ENCODE data around the gene SSBP3. TPM values are rescaled to one million over a fixed set of nuclear protein-coding genes. Genes with fewer than 3 reads are reported as not detected.

SSBP3 gene
- total RNA-seq, 1 experiment from 2014 or later: 115 TPM

DNA sequence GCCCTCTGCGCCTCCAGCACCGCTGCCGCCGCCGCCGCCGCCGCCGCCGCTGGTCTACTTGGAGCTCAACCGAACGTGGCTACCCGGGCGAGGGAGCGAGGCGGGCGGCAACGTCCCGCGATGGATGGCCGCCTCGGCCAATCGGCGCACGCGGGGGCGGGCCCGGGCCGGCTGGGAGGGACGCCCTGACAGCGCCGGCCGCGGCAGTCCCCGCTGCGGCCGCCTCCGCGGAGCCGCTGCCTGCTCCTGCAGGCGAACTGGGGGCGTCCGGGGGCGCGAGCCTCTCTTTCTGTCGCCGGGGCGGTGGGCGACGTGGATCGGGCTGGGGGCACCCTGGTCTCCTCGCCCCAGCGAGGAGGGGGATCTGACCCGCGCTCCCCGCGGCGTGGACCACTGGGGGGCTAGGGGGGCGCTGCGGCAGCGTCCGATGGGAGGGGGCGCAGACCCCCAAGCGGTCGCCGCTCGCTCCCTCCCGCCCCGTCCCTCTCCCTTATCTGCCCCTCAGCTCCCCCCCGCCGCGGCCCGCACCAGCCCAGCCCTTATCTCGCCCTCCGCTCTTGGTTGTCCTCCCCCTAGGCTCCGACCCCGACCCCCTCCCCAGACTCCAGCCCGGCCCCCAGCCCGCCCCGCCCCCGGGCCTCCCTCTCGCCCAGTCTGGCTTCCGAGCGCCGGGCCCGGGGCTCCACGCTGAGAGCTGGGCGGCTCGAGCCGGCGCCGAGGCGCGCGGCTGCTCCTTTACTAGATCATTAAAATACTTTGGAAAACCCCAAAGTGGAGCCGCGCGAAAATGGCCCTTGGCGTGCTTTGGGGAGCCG lies at the start of gene SSBP3 (continued):
- TF ChIP-seq, protein P1, sequence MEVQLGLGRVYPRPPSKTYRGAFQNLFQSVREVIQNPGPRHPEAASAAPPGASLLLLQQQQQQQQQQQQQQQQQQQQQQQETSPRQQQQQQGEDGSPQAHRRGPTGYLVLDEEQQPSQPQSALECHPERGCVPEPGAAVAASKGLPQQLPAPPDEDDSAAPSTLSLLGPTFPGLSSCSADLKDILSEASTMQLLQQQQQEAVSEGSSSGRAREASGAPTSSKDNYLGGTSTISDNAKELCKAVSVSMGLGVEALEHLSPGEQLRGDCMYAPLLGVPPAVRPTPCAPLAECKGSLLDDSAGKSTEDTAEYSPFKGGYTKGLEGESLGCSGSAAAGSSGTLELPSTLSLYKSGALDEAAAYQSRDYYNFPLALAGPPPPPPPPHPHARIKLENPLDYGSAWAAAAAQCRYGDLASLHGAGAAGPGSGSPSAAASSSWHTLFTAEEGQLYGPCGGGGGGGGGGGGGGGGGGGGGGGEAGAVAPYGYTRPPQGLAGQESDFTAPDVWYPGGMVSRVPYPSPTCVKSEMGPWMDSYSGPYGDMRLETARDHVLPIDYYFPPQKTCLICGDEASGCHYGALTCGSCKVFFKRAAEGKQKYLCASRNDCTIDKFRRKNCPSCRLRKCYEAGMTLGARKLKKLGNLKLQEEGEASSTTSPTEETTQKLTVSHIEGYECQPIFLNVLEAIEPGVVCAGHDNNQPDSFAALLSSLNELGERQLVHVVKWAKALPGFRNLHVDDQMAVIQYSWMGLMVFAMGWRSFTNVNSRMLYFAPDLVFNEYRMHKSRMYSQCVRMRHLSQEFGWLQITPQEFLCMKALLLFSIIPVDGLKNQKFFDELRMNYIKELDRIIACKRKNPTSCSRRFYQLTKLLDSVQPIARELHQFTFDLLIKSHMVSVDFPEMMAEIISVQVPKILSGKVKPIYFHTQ (CRISPR knock-in tag; IDR thresholded peaks at IDR 0.05): no peak
- peak; percentile 96 for TF ChIP-seq NFYB (CRISPR knock-in tag; conservative IDR thresholded peaks at IDR 0.05; ENCODE audit: low read depth)
- TF ChIP-seq ZNF396 (CRISPR knock-in tag; IDR thresholded peaks at IDR 0.05; ENCODE audit: borderline replicate concordance): no peak
- TF ChIP-seq, protein P2, sequence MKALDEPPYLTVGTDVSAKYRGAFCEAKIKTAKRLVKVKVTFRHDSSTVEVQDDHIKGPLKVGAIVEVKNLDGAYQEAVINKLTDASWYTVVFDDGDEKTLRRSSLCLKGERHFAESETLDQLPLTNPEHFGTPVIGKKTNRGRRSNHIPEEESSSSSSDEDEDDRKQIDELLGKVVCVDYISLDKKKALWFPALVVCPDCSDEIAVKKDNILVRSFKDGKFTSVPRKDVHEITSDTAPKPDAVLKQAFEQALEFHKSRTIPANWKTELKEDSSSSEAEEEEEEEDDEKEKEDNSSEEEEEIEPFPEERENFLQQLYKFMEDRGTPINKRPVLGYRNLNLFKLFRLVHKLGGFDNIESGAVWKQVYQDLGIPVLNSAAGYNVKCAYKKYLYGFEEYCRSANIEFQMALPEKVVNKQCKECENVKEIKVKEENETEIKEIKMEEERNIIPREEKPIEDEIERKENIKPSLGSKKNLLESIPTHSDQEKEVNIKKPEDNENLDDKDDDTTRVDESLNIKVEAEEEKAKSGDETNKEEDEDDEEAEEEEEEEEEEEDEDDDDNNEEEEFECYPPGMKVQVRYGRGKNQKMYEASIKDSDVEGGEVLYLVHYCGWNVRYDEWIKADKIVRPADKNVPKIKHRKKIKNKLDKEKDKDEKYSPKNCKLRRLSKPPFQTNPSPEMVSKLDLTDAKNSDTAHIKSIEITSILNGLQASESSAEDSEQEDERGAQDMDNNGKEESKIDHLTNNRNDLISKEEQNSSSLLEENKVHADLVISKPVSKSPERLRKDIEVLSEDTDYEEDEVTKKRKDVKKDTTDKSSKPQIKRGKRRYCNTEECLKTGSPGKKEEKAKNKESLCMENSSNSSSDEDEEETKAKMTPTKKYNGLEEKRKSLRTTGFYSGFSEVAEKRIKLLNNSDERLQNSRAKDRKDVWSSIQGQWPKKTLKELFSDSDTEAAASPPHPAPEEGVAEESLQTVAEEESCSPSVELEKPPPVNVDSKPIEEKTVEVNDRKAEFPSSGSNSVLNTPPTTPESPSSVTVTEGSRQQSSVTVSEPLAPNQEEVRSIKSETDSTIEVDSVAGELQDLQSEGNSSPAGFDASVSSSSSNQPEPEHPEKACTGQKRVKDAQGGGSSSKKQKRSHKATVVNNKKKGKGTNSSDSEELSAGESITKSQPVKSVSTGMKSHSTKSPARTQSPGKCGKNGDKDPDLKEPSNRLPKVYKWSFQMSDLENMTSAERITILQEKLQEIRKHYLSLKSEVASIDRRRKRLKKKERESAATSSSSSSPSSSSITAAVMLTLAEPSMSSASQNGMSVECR (CRISPR knock-in tag; IDR thresholded peaks at IDR 0.05; ENCODE audit: borderline replicate concordance): no peak
- peak; percentile 95 for TF ChIP-seq SP1 (CRISPR knock-in tag; conservative IDR thresholded peaks at IDR 0.05)
- no peak for TF ChIP-seq HMGA2 (CRISPR knock-in tag; IDR thresholded peaks at IDR 0.05)
- TF ChIP-seq, protein P3, sequence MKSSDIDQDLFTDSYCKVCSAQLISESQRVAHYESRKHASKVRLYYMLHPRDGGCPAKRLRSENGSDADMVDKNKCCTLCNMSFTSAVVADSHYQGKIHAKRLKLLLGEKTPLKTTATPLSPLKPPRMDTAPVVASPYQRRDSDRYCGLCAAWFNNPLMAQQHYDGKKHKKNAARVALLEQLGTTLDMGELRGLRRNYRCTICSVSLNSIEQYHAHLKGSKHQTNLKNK (CRISPR knock-in tag; IDR thresholded peaks at IDR 0.05): no peak

DNA sequence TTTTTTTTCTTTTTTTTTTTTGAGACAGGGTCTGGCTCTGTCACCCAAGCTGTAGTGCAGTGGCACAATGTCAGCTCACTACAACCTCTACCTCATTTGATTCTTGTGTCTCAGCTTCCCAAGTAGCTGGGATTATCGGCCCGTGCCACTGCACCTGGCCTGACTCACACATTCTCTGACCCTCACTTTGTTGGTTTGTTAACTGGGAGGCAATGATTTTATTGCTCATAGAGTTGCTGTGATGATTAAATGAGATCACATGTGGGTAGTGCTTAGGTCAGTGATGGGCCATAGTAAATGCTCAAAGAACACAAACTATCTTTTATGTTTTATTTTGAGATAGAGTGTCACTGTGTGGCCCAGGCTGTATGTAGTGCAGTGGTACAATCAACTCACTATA lies 47.3 kb upstream of the SSBP3 start:
- no peak for DNase-seq (ENCODE audit: low spot score)
- TF ChIP-seq, protein P4, sequence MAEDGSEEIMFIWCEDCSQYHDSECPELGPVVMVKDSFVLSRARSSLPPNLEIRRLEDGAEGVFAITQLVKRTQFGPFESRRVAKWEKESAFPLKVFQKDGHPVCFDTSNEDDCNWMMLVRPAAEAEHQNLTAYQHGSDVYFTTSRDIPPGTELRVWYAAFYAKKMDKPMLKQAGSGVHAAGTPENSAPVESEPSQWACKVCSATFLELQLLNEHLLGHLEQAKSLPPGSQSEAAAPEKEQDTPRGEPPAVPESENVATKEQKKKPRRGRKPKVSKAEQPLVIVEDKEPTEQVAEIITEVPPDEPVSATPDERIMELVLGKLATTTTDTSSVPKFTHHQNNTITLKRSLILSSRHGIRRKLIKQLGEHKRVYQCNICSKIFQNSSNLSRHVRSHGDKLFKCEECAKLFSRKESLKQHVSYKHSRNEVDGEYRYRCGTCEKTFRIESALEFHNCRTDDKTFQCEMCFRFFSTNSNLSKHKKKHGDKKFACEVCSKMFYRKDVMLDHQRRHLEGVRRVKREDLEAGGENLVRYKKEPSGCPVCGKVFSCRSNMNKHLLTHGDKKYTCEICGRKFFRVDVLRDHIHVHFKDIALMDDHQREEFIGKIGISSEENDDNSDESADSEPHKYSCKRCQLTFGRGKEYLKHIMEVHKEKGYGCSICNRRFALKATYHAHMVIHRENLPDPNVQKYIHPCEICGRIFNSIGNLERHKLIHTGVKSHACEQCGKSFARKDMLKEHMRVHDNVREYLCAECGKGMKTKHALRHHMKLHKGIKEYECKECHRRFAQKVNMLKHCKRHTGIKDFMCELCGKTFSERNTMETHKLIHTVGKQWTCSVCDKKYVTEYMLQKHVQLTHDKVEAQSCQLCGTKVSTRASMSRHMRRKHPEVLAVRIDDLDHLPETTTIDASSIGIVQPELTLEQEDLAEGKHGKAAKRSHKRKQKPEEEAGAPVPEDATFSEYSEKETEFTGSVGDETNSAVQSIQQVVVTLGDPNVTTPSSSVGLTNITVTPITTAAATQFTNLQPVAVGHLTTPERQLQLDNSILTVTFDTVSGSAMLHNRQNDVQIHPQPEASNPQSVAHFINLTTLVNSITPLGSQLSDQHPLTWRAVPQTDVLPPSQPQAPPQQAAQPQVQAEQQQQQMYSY (CRISPR knock-in tag; IDR thresholded peaks at IDR 0.05): no peak
- no peak for TF ChIP-seq NFE2L1 (CRISPR knock-in tag; IDR thresholded peaks at IDR 0.05)
- no peak for TF ChIP-seq GRHL2 (CRISPR knock-in tag; IDR thresholded peaks at IDR 0.05; ENCODE audit: insufficient replicate concordance, severe bottlenecking)
- no peak for TF ChIP-seq ZNF138 (CRISPR knock-in tag; conservative IDR thresholded peaks at IDR 0.05)
- TF ChIP-seq, protein P3 (CRISPR knock-in tag; IDR thresholded peaks at IDR 0.05): no peak
- Mint-ChIP-seq H3K36me3 (peaks cover 16% of the 10 kb centered on the region), H3K9me3 (peaks cover 18% of the 10 kb centered on the region), H3K4me3 (no peak overlapping the region), H3K4me1 (peaks cover 12% of the 10 kb centered on the region), H3K27ac (no peak overlapping the region), H3K27me3 (ENCODE audit: low read depth) (peaks cover 7% of the 10 kb centered on the region)
- no peak for ATAC-seq
- ChIA-PET CTCF (no interaction called here), POLR2A (no interaction called here)

All from WTC11 (cell line).